ENCODE measurements around the gene SECISBP2. TPM values are rescaled to one million over a fixed set of nuclear protein-coding genes. Genes with fewer than 3 reads are reported as not detected.

SECISBP2 gene
- total and polyA plus RNA-seq, 2 of the 13 experiments (the other 11 are each of a cell fraction or from before 2014, with no cell fraction given), result 32.4 to 38.0 TPM

GRCh38 chr9:89318123-89319014 is at the start of gene SECISBP2 (continued):
- TF ChIP-seq ZBED4 (CRISPR knock-in tag; IDR thresholded peaks at IDR 0.05; ENCODE audit: borderline replicate concordance) (no peak; the same call in none of the 2 replicates), ZBTB40 (IDR thresholded peaks at IDR 0.05) (peak; percentile 78), ZBTB40 (CRISPR knock-in tag; IDR thresholded peaks at IDR 0.05) (peak; percentile 83), ZSCAN12 (CRISPR knock-in tag; IDR thresholded peaks at IDR 0.05) (peak; percentile 78), ZNF292 (CRISPR knock-in tag; IDR thresholded peaks at IDR 0.05; ENCODE audit: borderline replicate concordance, low read depth) (no peak), ZBTB38 (CRISPR knock-in tag; IDR thresholded peaks at IDR 0.05) (peak; percentile 88), KDM3A (CRISPR knock-in tag; IDR thresholded peaks at IDR 0.05; ENCODE audit: low read depth) (peak; percentile 60), NR3C1 (CRISPR knock-in tag; IDR thresholded peaks at IDR 0.05) (no peak), MXD3 (CRISPR knock-in tag; IDR thresholded peaks at IDR 0.05) (peak; percentile 96), CREBL2 (CRISPR knock-in tag; IDR thresholded peaks at IDR 0.05; ENCODE audit: borderline replicate concordance) (no peak), MTA3 (CRISPR knock-in tag; IDR thresholded peaks at IDR 0.05) (no peak), ZBTB8A (CRISPR knock-in tag; IDR thresholded peaks at IDR 0.05; ENCODE audit: borderline replicate concordance, low read depth) (0 out of 2 replicates have a peak, but pooled peaks have one; percentile 46), E2F1 (CRISPR knock-in tag; IDR thresholded peaks at IDR 0.05) (peak; percentile 94)
